ENCODE measurements around the gene SP8.
"Not testable (repeated sequence)": the region's sequence is repeated elsewhere in the genome, so short reads cannot be mapped to it uniquely, and the experiment has no call there.

The SP8 gene

GRCh38 chr7:20786779-20787659 lies at the start of gene SP8:
Gene SP8, minus strand, starts transcription at chr7:20786886. Its CDS starts 88 bp downstream, at chr7:20786798.
- peak; percentile 39 for DNase-seq
- peak within 1 kb of the TSS; percentile 65 for H3K4me3 Mint-ChIP-seq
- H3K4me1 Mint-ChIP-seq, result peaks cover 23% of the 10 kb centered on the region
- H3K27me3 Mint-ChIP-seq, result peaks cover 92% of the 10 kb centered on the region
- H3K9me3 Mint-ChIP-seq, result peaks cover 7% of the 10 kb centered on the region
- H3K27ac Mint-ChIP-seq, result peak within 1 kb of the TSS; percentile 81
- CTCF ChIA-PET, result no interaction called here
- H3K36me3 Mint-ChIP-seq, result peaks cover 23% of the 10 kb centered on the region

- H3K27ac Mint-ChIP-seq, DNase-seq, H3K9me3 Mint-ChIP-seq, H3K27me3 Mint-ChIP-seq, H3K4me3 Mint-ChIP-seq, CTCF ChIA-PET, H3K4me1 Mint-ChIP-seq, H3K36me3 Mint-ChIP-seq: not testable (repeated sequence)
Measured at GRCh38 chr7:20836424-20836823, 49.7 kb upstream of the SP8 start.

- H3K4me1 Mint-ChIP-seq, result no peaks in the 10 kb centered on the region
- no peak overlapping the region for H3K4me3 Mint-ChIP-seq
- no peaks in the 10 kb centered on the region for H3K9me3 Mint-ChIP-seq
- no peak for DNase-seq
- H3K36me3 Mint-ChIP-seq, result no peaks in the 10 kb centered on the region
- CTCF ChIA-PET, result no interaction called here
- no peak overlapping the region for H3K27ac Mint-ChIP-seq
- no peaks in the 10 kb centered on the region for H3K27me3 Mint-ChIP-seq
Measured at GRCh38 chr7:20835111-20835750, 48.5 kb upstream of the SP8 start.

GRCh38 chr7:20834656-20835055 lies 48.0 kb upstream of the SP8 start:
- no peak for DNase-seq
- Mint-ChIP-seq H3K4me3 (no peak overlapping the region), H3K27ac (no peak overlapping the region), H3K36me3 (no peaks in the 10 kb centered on the region), H3K27me3 (no peaks in the 10 kb centered on the region), H3K4me1 (no peaks in the 10 kb centered on the region), H3K9me3 (no peaks in the 10 kb centered on the region)
- CTCF ChIA-PET, result no interaction called here

GRCh38 chr7:20831956-20832355 lies 45.3 kb upstream of the SP8 start:
- no peaks in the 10 kb centered on the region for H3K36me3 Mint-ChIP-seq
- H3K9me3 Mint-ChIP-seq, result no peaks in the 10 kb centered on the region
- no peak overlapping the region for H3K27ac Mint-ChIP-seq
- H3K4me3 Mint-ChIP-seq, result no peak overlapping the region
- no peak for DNase-seq
- CTCF ChIA-PET, result no interaction called here
- H3K4me1 Mint-ChIP-seq, result no peaks in the 10 kb centered on the region
- H3K27me3 Mint-ChIP-seq, result no peaks in the 10 kb centered on the region

- Mint-ChIP-seq H3K9me3 (no peaks in the 10 kb centered on the region), H3K27me3 (no peaks in the 10 kb centered on the region), H3K4me1 (no peaks in the 10 kb centered on the region), H3K4me3 (no peak overlapping the region), H3K27ac (no peak overlapping the region), H3K36me3 (no peaks in the 10 kb centered on the region)
- no peak for DNase-seq
- CTCF ChIA-PET, result no interaction called here
Measured at GRCh38 chr7:20831451-20831850, 44.8 kb upstream of the SP8 start.

GRCh38 chr7:20828947-20829346 lies 42.3 kb upstream of the SP8 start:
- H3K9me3 Mint-ChIP-seq, result no peaks in the 10 kb centered on the region
- no peaks in the 10 kb centered on the region for H3K36me3 Mint-ChIP-seq

GRCh38 chr7:20827172-20827571 lies 40.5 kb upstream of the SP8 start:
- Mint-ChIP-seq H3K27ac (no peak overlapping the region), H3K36me3 (no peaks in the 10 kb centered on the region), H3K4me3 (no peak overlapping the region), H3K27me3 (no peaks in the 10 kb centered on the region), H3K4me1 (no peaks in the 10 kb centered on the region), H3K9me3 (no peaks in the 10 kb centered on the region)
- no peak for DNase-seq
- CTCF ChIA-PET, result no interaction called here

More at GRCh38 chr7:20828947-20829346, 42.3 kb upstream of the SP8 start:
- DNase-seq, result no peak
- Mint-ChIP-seq H3K27ac (no peak overlapping the region), H3K4me1 (no peaks in the 10 kb centered on the region), H3K4me3 (no peak overlapping the region), H3K27me3 (no peaks in the 10 kb centered on the region)
- CTCF ChIA-PET, result no interaction called here

GRCh38 chr7:20826243-20826642 lies 39.6 kb upstream of the SP8 start:
- Mint-ChIP-seq H3K9me3 (no peaks in the 10 kb centered on the region), H3K4me3 (no peak overlapping the region), H3K27me3 (no peaks in the 10 kb centered on the region), H3K4me1 (no peaks in the 10 kb centered on the region), H3K36me3 (no peaks in the 10 kb centered on the region), H3K27ac (no peak overlapping the region)
- no peak for DNase-seq
- CTCF ChIA-PET, result no interaction called here

- H3K27me3 Mint-ChIP-seq, result no peaks in the 10 kb centered on the region
- CTCF ChIA-PET, result no interaction called here
- no peaks in the 10 kb centered on the region for H3K36me3 Mint-ChIP-seq
- no peak overlapping the region for H3K27ac Mint-ChIP-seq
- H3K9me3 Mint-ChIP-seq, result no peaks in the 10 kb centered on the region
- no peak overlapping the region for H3K4me3 Mint-ChIP-seq
- no peak for DNase-seq
- H3K4me1 Mint-ChIP-seq, result no peaks in the 10 kb centered on the region
Measured at GRCh38 chr7:20825555-20825954, 38.9 kb upstream of the SP8 start.

- H3K9me3 Mint-ChIP-seq, H3K27ac Mint-ChIP-seq, DNase-seq, H3K4me1 Mint-ChIP-seq, CTCF ChIA-PET, H3K36me3 Mint-ChIP-seq, H3K27me3 Mint-ChIP-seq, H3K4me3 Mint-ChIP-seq: not testable (repeated sequence)
Measured at GRCh38 chr7:20821390-20821789, 34.7 kb upstream of the SP8 start.

GRCh38 chr7:20816372-20816959 lies 29.8 kb upstream of the SP8 start:
- H3K4me3 Mint-ChIP-seq, result no peak overlapping the region
- no peaks in the 10 kb centered on the region for H3K4me1 Mint-ChIP-seq
- no peaks in the 10 kb centered on the region for H3K27me3 Mint-ChIP-seq
- H3K27ac Mint-ChIP-seq, result no peak overlapping the region
- H3K9me3 Mint-ChIP-seq, result no peaks in the 10 kb centered on the region
- CTCF ChIA-PET, result no interaction called here
- no peaks in the 10 kb centered on the region for H3K36me3 Mint-ChIP-seq
- no peak for DNase-seq

- Mint-ChIP-seq H3K4me3 (no peak overlapping the region), H3K27me3 (peaks cover 4% of the 10 kb centered on the region), H3K4me1 (no peaks in the 10 kb centered on the region), H3K27ac (no peak overlapping the region), H3K36me3 (no peaks in the 10 kb centered on the region), H3K9me3 (no peaks in the 10 kb centered on the region)
- no peak for DNase-seq
- CTCF ChIA-PET, result no interaction called here
Measured at GRCh38 chr7:20804345-20804744, 17.7 kb upstream of the SP8 start.

GRCh38 chr7:20799566-20800366 lies 13.1 kb upstream of the SP8 start:
- H3K4me3 Mint-ChIP-seq, result no peak overlapping the region
- H3K36me3 Mint-ChIP-seq, result peaks cover 7% of the 10 kb centered on the region
- DNase-seq, result no peak
- H3K4me1 Mint-ChIP-seq, result peaks cover 16% of the 10 kb centered on the region
- CTCF ChIA-PET, result no interaction called here
- peaks cover 42% of the 10 kb centered on the region for H3K27me3 Mint-ChIP-seq
- H3K9me3 Mint-ChIP-seq, result no peaks in the 10 kb centered on the region
- no peak overlapping the region for H3K27ac Mint-ChIP-seq
